MCF 10A (cell line): ENCODE data around the gene ADAM12. TPM values are rescaled to one million over a fixed set of nuclear protein-coding genes. Genes with fewer than 3 reads are reported as not detected.

Experiments
- BruUV-seq: library from RNA; stranded (reverse); fragments of 400-500 nt; replicated peaks from 2 replicates; lab custom pipeline; 2021; lab: Mats Ljungman, UMichigan
- CTCF ChIA-PET: fragments of 300-600 bp; sonication (Branson Sonifier 250); formaldehyde crosslinking; extraction: SDS; loops from one replicate; lab custom pipeline; 2021; ENCODE audit warnings: antibody characterized with exemption, inconsistent platforms; lab: Yijun Ruan, JAX
- POLR2A ChIA-PET: fragments of 300-600, 350-650 bp; sonication (Branson Sonifier 250); formaldehyde crosslinking; extraction: SDS; loops from one replicate; lab custom pipeline; 2020; ENCODE audit warnings: antibody characterized with exemption, inconsistent platforms; lab: Yijun Ruan, JAX
- DNase-seq: peaks from one replicate; pipeline ENCODE4 v3.0.0-alpha.2; 2018; ENCODE audit not compliant: unreplicated experiment
- H3K27ac Mint-ChIP-seq: one replicate; pipeline ENCODE4 v1.8.0; 2022; ENCODE audit warnings: mild to moderate bottlenecking, low read depth, mixed read lengths; ENCODE audit not compliant: unreplicated experiment
- H3K27me3 Mint-ChIP-seq: one replicate; pipeline ENCODE4 v1.8.0; 2022; ENCODE audit warnings: mixed read lengths; ENCODE audit not compliant: insufficient read depth, unreplicated experiment
- H3K36me3 Mint-ChIP-seq: one replicate; pipeline ENCODE4 v1.8.0; 2022; ENCODE audit warnings: mild to moderate bottlenecking, moderate library complexity, mixed read lengths; ENCODE audit not compliant: insufficient read depth, unreplicated experiment
- H3K4me1 Mint-ChIP-seq: one replicate; pipeline ENCODE4 v1.8.0; 2022; ENCODE audit warnings: mixed read lengths; ENCODE audit not compliant: insufficient read depth, unreplicated experiment
- H3K4me3 Mint-ChIP-seq: one replicate; pipeline ENCODE4 v1.8.0; 2022; ENCODE audit warnings: mild to moderate bottlenecking, moderate library complexity, mixed read lengths; ENCODE audit not compliant: unreplicated experiment
- H3K9me3 Mint-ChIP-seq: one replicate; pipeline ENCODE4 v1.8.0; 2022; ENCODE audit warnings: mixed read lengths; ENCODE audit not compliant: unreplicated experiment
- intact Hi-C: fragments of 100-400 bp; cut with micrococcal nuclease; formaldehyde crosslinking; loops from 2 replicates; pipeline ENCODE4 v1.14.1; 2022
- total RNA-seq: library from RNA; stranded (reverse); gene quantifications from 2 replicates; pipeline ENCODE4 v1.2.3, GENCODE V29; 2022
- TF ChIP-seq, protein P1 (sequence below): fragments of 200-600 bp; IDR thresholded peaks from one replicate; pipeline ENCODE4 v1.8.0; 2022; ENCODE audit warnings: antibody characterized with exemption, mild to moderate bottlenecking; ENCODE audit not compliant: unreplicated experiment

The ADAM12 gene
- total RNA-seq, 1 experiment from 2014 or later, result 2.2 TPM

GRCh38 chr10:126158133-126158892 lies 230.0 kb downstream of the ADAM12 start:
- DNase-seq, result no peak
- Mint-ChIP-seq H3K9me3 (no peaks in the 10 kb centered on the region), H3K27ac (no peak overlapping the region), H3K4me3 (no peak overlapping the region), H3K27me3 (peaks cover 28% of the 10 kb centered on the region), H3K4me1 (no peaks in the 10 kb centered on the region), H3K36me3 (no peaks in the 10 kb centered on the region)
- CTCF ChIA-PET, result interaction anchor here (0.6 to 0.7 kb wide), 2 partner anchors 27 to 290 kb away, joined by 3 to 4 read pairs; no protein-coding TSS in a partner anchor
- intact Hi-C loops, result no loop called here
- no TSS peak for BruUV-seq
- POLR2A ChIA-PET, result no interaction called here
- TF ChIP-seq, protein P1, sequence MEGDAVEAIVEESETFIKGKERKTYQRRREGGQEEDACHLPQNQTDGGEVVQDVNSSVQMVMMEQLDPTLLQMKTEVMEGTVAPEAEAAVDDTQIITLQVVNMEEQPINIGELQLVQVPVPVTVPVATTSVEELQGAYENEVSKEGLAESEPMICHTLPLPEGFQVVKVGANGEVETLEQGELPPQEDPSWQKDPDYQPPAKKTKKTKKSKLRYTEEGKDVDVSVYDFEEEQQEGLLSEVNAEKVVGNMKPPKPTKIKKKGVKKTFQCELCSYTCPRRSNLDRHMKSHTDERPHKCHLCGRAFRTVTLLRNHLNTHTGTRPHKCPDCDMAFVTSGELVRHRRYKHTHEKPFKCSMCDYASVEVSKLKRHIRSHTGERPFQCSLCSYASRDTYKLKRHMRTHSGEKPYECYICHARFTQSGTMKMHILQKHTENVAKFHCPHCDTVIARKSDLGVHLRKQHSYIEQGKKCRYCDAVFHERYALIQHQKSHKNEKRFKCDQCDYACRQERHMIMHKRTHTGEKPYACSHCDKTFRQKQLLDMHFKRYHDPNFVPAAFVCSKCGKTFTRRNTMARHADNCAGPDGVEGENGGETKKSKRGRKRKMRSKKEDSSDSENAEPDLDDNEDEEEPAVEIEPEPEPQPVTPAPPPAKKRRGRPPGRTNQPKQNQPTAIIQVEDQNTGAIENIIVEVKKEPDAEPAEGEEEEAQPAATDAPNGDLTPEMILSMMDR, result no peak

GRCh38 chr10:126157189-126157588 lies 231.1 kb downstream of the ADAM12 start:
- DNase-seq, result no peak
- TF ChIP-seq, protein P1, result no peak
- ChIA-PET CTCF (interaction anchor here (0.6 to 0.9 kb wide), 2 partner anchors 176 to 789 kb away, joined by 3 read pairs; no protein-coding TSS in a partner anchor), POLR2A (no interaction called here)
- no TSS peak for BruUV-seq
- intact Hi-C loops, result no loop called here
- H3K4me3 Mint-ChIP-seq, result no peak overlapping the region
- no peaks in the 10 kb centered on the region for H3K4me1 Mint-ChIP-seq
- no peaks in the 10 kb centered on the region for H3K9me3 Mint-ChIP-seq
- no peaks in the 10 kb centered on the region for H3K36me3 Mint-ChIP-seq
- peaks cover 28% of the 10 kb centered on the region for H3K27me3 Mint-ChIP-seq
- H3K27ac Mint-ChIP-seq, result no peak overlapping the region

- CTCF ChIA-PET, result interaction anchor here (0.6 kb wide), 1 partner anchor 790 kb away, joined by 3 read pairs; no protein-coding TSS in a partner anchor
- Mint-ChIP-seq H3K27me3 (peaks cover 28% of the 10 kb centered on the region), H3K36me3 (no peaks in the 10 kb centered on the region), H3K4me3 (no peak overlapping the region), H3K9me3 (no peaks in the 10 kb centered on the region), H3K4me1 (no peaks in the 10 kb centered on the region), H3K27ac (no peak overlapping the region)
- POLR2A ChIA-PET, result no interaction called here
- no peak for DNase-seq
- intact Hi-C loops, result no loop called here
- TF ChIP-seq, protein P1, result no peak
- no TSS peak for BruUV-seq
Observed at GRCh38 chr10:126156503-126156902, 231.8 kb downstream of the ADAM12 start.

- Mint-ChIP-seq H3K4me1 (no peaks in the 10 kb centered on the region), H3K27ac (no peak overlapping the region), H3K36me3 (no peaks in the 10 kb centered on the region), H3K9me3 (no peaks in the 10 kb centered on the region), H3K4me3 (no peak overlapping the region), H3K27me3 (peaks cover 23% of the 10 kb centered on the region)
- BruUV-seq, result no TSS peak
- intact Hi-C loops, result no loop called here
- DNase-seq, result no peak
- ChIA-PET POLR2A (no interaction called here), CTCF (no interaction called here)
- TF ChIP-seq, protein P1, result no peak
Observed at GRCh38 chr10:126156012-126156411, 232.3 kb downstream of the ADAM12 start.
